ENCODE results near the gene SIK2.

GRCh38 chr11:111749646-111750045 is 147.4 kb downstream of the SIK2 start:
- TF ChIP-seq EZH2 (IDR thresholded peaks at IDR 0.05; ENCODE audit: borderline replicate concordance, low read depth, low read length, severe bottlenecking) (no peak), POLR2AphosphoS5 (IDR thresholded peaks at IDR 0.05; ENCODE audit: insufficient read depth, low read depth, low read length) (no peak), POLR2A (IDR thresholded peaks at IDR 0.05; ENCODE audit: low read depth, low read length) (no peak), JUN (IDR thresholded peaks at IDR 0.05; ENCODE audit: borderline replicate concordance, insufficient read depth, insufficient read length, low read depth) (no peak)
- TF ChIP-seq, protein P1, sequence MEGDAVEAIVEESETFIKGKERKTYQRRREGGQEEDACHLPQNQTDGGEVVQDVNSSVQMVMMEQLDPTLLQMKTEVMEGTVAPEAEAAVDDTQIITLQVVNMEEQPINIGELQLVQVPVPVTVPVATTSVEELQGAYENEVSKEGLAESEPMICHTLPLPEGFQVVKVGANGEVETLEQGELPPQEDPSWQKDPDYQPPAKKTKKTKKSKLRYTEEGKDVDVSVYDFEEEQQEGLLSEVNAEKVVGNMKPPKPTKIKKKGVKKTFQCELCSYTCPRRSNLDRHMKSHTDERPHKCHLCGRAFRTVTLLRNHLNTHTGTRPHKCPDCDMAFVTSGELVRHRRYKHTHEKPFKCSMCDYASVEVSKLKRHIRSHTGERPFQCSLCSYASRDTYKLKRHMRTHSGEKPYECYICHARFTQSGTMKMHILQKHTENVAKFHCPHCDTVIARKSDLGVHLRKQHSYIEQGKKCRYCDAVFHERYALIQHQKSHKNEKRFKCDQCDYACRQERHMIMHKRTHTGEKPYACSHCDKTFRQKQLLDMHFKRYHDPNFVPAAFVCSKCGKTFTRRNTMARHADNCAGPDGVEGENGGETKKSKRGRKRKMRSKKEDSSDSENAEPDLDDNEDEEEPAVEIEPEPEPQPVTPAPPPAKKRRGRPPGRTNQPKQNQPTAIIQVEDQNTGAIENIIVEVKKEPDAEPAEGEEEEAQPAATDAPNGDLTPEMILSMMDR (IDR thresholded peaks at IDR 0.05; ENCODE audit: extremely low read depth in 1 of 2, insufficient read depth in 1 of 2, low read depth in 1 of 2, low read length in 2 of 2), result no peak
